ENCODE results near the gene RNF223.

GRCh38 chr1:1043411-1043810, 30.7 kb downstream of the RNF223 start:
- TF ChIP-seq CTCF (IDR thresholded peaks at IDR 0.05): no peak
- no peak for TF ChIP-seq POLR2AphosphoS5 (IDR thresholded peaks at IDR 0.05)
- TF ChIP-seq EP300 (IDR thresholded peaks at IDR 0.05): no peak
